Measurements from ENCODE around the gene DEPP1.

- TF ChIP-seq, protein P1, sequence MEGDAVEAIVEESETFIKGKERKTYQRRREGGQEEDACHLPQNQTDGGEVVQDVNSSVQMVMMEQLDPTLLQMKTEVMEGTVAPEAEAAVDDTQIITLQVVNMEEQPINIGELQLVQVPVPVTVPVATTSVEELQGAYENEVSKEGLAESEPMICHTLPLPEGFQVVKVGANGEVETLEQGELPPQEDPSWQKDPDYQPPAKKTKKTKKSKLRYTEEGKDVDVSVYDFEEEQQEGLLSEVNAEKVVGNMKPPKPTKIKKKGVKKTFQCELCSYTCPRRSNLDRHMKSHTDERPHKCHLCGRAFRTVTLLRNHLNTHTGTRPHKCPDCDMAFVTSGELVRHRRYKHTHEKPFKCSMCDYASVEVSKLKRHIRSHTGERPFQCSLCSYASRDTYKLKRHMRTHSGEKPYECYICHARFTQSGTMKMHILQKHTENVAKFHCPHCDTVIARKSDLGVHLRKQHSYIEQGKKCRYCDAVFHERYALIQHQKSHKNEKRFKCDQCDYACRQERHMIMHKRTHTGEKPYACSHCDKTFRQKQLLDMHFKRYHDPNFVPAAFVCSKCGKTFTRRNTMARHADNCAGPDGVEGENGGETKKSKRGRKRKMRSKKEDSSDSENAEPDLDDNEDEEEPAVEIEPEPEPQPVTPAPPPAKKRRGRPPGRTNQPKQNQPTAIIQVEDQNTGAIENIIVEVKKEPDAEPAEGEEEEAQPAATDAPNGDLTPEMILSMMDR (IDR thresholded peaks at IDR 0.05) = no peak
- TF ChIP-seq EP300 (IDR thresholded peaks at IDR 0.05) = no peak
- TF ChIP-seq POLR2A (IDR thresholded peaks at IDR 0.05) = no peak
Observed at GRCh38 chr10:44984671-44985101, 6.1 kb upstream of the DEPP1 start.
